Heart left ventricle (tissue), 16 donors: ENCODE measurements around the gene HCRTR2. TPM values are rescaled to one million over a fixed set of nuclear protein-coding genes. Genes with fewer than 3 reads are reported as not detected.

ENCODE experiments used
- ATAC-seq, 4 donors: fragments of 200-7000 bp; cut with Tn5 transposase; one replicate each; pipeline ENCODE4 v1.9.1; 2020 to 2022; ENCODE audit warnings: moderate library complexity in 4 of 4, mild to moderate bottlenecking in 3 of 4, moderate number of reproducible peaks in 1 of 4
- DNase-seq, 5 donors: peaks; one replicate each; pipeline ENCODE4 v3.0.0-alpha.2; 2020
- H3K27ac ChIP-seq, 12 donors: fragments of 200-600 bp; sonication (generic) in 4 of 12; one replicate each; pipeline versions ENCODE4 v1.5.0 to v1.8.0; 2016 to 2022; ENCODE audit warnings: mild to moderate bottlenecking in 2 of 12
- H3K27me3 ChIP-seq, 9 donors: fragments of 200-600 bp; sonication (generic) in 2 of 9; one replicate each; pipeline versions ENCODE4 v1.5.1 to v1.8.0; 2016 to 2022; ENCODE audit warnings: mild to moderate bottlenecking in 3 of 9
- H3K36me3 ChIP-seq, 9 donors: fragments of 200-600 bp; sonication (generic) in 2 of 9; one replicate each; pipeline versions ENCODE4 v1.5.0 to v1.8.0; 2018 to 2022; ENCODE audit warnings: mild to moderate bottlenecking in 2 of 9
- H3K4me1 ChIP-seq, 12 donors: fragments of 200-600 bp; sonication (generic) in 4 of 12; one replicate each; pipeline versions ENCODE4 v1.5.0 to v1.8.0; 2016 to 2022; ENCODE audit warnings: mild to moderate bottlenecking in 3 of 12
- H3K4me3 ChIP-seq, 12 donors: fragments of 200-600 bp; sonication (generic) in 4 of 12; one replicate each; pipeline versions ENCODE4 v1.5.0 to v1.8.0; 2017 to 2022; ENCODE audit warnings: mild to moderate bottlenecking in 9 of 12, moderate library complexity in 4 of 12
- H3K9me3 ChIP-seq, 12 donors: fragments of 200-600 bp; sonication (generic) in 4 of 12; one replicate each; pipeline versions ENCODE4 v1.5.0 to v1.8.0; 2016 to 2022; ENCODE audit warnings: mild to moderate bottlenecking in 1 of 12
- POLR2A ChIP-seq, 2 donors: fragments of 450-650 bp; IDR thresholded peaks; one replicate each; pipeline ENCODE4 v1.6.1; 2017; ENCODE audit warnings: antibody characterized with exemption in 2 of 2, mild to moderate bottlenecking in 2 of 2, moderate library complexity in 2 of 2
- WGBS, 4 donors: extraction: QIAGEN DNeasy Blood & Tissue Kit in 2 of 4; methylation state at CpG; one replicate each; pipeline versions ENCODE4 v1.1.5 to v1.1.7; 2013 to 2018; 5-methylcytosine and 5-hydroxymethylcytosine counted together
- intact Hi-C, 10 donors: fragments of 100-400 bp; cut with DNase I; formaldehyde crosslinking; loops; one replicate each; pipeline versions ENCODE4 v1.11.1 to v1.14.2; 2022
- polyA plus RNA-seq, 2 donors: library from polyadenylated mRNA; stranded (reverse); fragments of 200-250 nt; gene quantifications; one replicate each; pipeline ENCODE4 v1.2.3, GENCODE V29; 2013
- total RNA-seq, 9 donors: library from RNA; depleted of rRNA in 2 of 9; stranded (reverse); fragments of >200 nt in 2 of 9; fragmentation: NEBNext Ultra II Directional in 3 of 9; extraction: Animal tissue kit (Norgen Biotek cat#: 25700) in 3 of 9; gene quantifications; one replicate each; pipeline versions ENCODE4 v1.1.0 to v1.2.4, GENCODE V29; 2016 to 2023
- TF ChIP-seq, protein P1 (sequence below), 12 donors: fragments of 200-600 bp; sonication (generic) in 4 of 12; IDR thresholded peaks; one replicate each; pipeline versions ENCODE4 v1.5.0 to v1.8.0; 2018 to 2022; ENCODE audit warnings: antibody characterized with exemption in 12 of 12, mild to moderate bottlenecking in 5 of 12
- donor health status: ischemic (EF 13 %, LVEDD 7.1; RV severe dilation, severe dysfunction).
- donor health status: healthy with polysubstance abuse.
- donor health status: DM: no; HTN: yes; CAD: no.
- donor health status: DM: no; HTN: no; CAD: no.
- donor health status: ischemic (EF 25% LVEDD 6.9; RV normal size, moderate dysfunction).
- donor health status: ischemic (EF 25% LVEDD 5.7; RV mildly dilated, moderate dysfunction).
- donor health status: healthy.
- donor health status: DM: yes; HTN: yes; CAD: no.
- donor health status: ischemic (EF 35%, LVEDD 5.7; RV mildly dilated, moderate dysfunction).
- donor health status: nonischemic (EF 11% LVEDD 7.7; RV severe dilation, severe dysfunction).
- donor health status: DM: yes; HTN: yes; CAD: no.
- donor health status: PGD.
- donor health status: ischemic (EF 29% LVEDD 5.4; RV normal size, mild dysfunction).
- donor health status: nonischemic (EF 23%, LVEDD 6.1; RV moderate dilation, normal function).

Gene HCRTR2
- total and polyA plus RNA-seq, 11 donors = 0.08 TPM; not detected in 10

DNA sequence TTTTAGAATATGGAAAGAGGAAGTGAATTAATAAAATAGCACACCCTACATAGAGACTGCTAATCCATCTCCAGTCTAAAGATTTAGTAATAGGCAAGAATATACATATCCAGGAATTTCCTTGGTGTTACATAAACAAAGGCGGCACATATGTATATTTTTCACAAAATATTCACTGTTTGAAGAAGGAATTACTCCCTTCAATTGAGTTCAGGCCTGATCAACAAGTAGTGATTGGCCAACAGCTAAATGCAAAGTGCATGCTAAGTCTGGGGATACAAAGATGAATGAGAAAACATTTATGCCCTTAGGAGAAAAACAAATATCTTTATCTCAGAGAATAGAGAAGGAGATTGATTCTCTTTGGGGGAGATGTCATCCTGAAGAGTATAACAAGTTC, 6.5 kb upstream of the HCRTR2 start:
- no peak overlapping the region for H3K4me3 ChIP-seq
- intact Hi-C loops = no loop called here
- H3K36me3 ChIP-seq = no peaks in the 10 kb centered on the region
- TF ChIP-seq, protein P1, sequence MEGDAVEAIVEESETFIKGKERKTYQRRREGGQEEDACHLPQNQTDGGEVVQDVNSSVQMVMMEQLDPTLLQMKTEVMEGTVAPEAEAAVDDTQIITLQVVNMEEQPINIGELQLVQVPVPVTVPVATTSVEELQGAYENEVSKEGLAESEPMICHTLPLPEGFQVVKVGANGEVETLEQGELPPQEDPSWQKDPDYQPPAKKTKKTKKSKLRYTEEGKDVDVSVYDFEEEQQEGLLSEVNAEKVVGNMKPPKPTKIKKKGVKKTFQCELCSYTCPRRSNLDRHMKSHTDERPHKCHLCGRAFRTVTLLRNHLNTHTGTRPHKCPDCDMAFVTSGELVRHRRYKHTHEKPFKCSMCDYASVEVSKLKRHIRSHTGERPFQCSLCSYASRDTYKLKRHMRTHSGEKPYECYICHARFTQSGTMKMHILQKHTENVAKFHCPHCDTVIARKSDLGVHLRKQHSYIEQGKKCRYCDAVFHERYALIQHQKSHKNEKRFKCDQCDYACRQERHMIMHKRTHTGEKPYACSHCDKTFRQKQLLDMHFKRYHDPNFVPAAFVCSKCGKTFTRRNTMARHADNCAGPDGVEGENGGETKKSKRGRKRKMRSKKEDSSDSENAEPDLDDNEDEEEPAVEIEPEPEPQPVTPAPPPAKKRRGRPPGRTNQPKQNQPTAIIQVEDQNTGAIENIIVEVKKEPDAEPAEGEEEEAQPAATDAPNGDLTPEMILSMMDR (IDR thresholded peaks at IDR 0.05) = no peak
- no peak for TF ChIP-seq POLR2A (IDR thresholded peaks at IDR 0.05)
- WGBS, 4 donors = 49 to 76% (median 66%) methylated on average over 1 of the region's 1 CpG
- ATAC-seq (no peak), DNase-seq (no peak)
- H3K27me3 ChIP-seq = no peaks in the 10 kb centered on the region
- H3K27ac ChIP-seq = no peak overlapping the region
- H3K4me1 ChIP-seq = no peaks in the 10 kb centered on the region
- H3K9me3 ChIP-seq = peaks cover 0 to 7% (median 0%) of the 10 kb centered on the region in 12 donors

DNA sequence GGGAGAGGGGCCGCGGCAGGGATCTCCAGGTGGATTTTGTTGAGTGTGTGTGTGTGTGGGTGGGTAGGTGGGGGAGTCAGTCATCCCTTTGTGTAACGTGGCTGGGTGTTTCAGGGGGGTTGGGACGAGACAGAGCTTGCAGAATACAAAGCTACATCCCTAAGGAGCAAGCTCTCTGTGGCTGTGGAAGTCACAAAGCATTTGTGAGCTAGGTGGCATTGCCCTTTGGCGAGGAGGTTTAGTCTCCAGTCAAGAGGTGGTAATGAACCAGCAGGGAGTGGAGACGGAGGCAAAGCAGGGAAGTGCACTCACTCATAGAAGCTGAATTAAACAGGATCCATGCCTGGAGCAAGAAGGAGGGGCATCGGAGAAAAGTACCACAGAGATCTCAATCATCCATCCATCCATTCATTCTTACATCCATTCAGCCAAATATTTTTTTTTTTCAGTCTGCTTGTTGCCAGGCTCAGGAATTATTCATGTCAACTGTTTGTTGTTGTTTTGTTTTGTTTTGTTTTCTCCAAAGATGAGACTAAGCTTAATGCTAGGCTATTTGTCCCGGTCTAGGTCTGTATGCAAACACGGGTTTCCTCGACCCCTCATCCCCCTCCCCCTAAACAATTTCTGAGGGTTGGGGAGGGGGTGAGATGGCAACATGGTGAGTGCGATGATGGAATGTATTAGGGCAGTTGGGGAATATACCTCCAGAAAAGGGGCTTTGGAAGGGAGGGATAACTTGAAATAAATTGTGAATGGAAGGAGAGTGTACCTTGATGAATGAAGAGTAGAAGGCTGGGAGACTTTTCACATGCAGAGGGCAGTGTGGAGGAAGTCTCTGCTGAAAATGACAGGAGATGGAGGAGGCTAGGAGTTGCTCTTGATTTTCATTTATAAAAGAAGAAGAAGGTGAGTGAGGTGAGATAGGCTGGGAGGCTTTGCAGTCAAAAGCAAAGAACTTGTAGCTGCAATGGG, 1.0 kb downstream of the HCRTR2 start:
- no peak overlapping the region for H3K27ac ChIP-seq
- WGBS, 4 donors = 16 to 20% (median 18%) methylated on average over 11 of the region's 11 CpGs
- DNase-seq = no peak
- no peaks in the 10 kb centered on the region for H3K9me3 ChIP-seq
- TF ChIP-seq POLR2A (IDR thresholded peaks at IDR 0.05) = no peak
- TF ChIP-seq, protein P1 (IDR thresholded peaks at IDR 0.05) = no peak
- intact Hi-C loops = no loop called here
- H3K4me3 ChIP-seq = peak overlapping the region in 1 of 12 donors; percentile 11
- peaks cover 0 to 9% (median 0%) of the 10 kb centered on the region in 12 donors for H3K4me1 ChIP-seq
- peaks cover 0 to 50% (median 14%) of the 10 kb centered on the region in 9 donors for H3K27me3 ChIP-seq
- ATAC-seq = no peak
- H3K36me3 ChIP-seq = no peaks in the 10 kb centered on the region

DNA sequence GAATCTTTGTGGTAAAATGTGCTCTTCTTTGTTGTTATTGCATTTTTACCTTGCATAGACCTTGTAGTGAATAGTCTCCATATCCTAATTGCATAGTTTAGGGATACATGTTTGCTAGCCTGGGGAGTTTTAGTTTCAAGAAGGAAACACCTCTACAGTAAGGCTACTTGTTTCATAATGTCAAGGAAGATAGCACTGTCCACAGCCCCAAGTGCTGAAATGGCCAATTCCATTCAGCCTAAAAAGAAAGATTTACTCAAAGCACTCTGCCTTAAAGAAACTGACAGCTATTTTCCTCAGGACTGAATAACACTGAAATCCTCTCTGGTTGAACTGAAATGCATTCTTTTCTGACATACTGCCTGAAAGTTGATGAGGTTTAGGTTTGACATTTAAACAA, 2.6 kb downstream of the HCRTR2 start:
- TF ChIP-seq, protein P1 (IDR thresholded peaks at IDR 0.05) = no peak
- TF ChIP-seq POLR2A (IDR thresholded peaks at IDR 0.05) = no peak
- peaks cover 0 to 9% (median 0%) of the 10 kb centered on the region in 12 donors for H3K4me1 ChIP-seq
- DNase-seq = no peak
- peaks cover 0 to 50% (median 14%) of the 10 kb centered on the region in 9 donors for H3K27me3 ChIP-seq
- H3K4me3 ChIP-seq = no peak overlapping the region
- H3K27ac ChIP-seq = no peak overlapping the region
- no peaks in the 10 kb centered on the region for H3K9me3 ChIP-seq
- ATAC-seq = no peak
- no peaks in the 10 kb centered on the region for H3K36me3 ChIP-seq
- intact Hi-C loops = no loop called here

DNA sequence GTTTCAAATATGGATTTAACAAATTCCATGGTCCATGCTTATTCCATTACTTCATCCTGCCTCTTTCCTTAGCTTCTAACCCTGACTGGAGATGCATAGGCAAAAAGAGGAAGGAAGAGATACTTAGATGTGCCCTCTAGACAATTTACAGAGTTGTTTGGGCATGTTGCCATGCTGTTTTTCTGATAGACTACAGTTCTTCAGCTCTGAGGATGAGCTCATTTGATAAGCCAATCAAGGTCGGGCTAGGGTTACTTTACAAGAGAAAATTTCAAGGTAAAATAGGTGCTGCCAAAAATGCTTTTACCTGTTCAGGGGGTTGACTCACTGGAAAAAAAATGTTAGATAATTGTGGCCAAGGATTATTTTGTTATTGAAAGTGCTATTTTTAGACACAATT, 5.9 kb downstream of the HCRTR2 start:
- intact Hi-C loops = no loop called here
- no peak for ATAC-seq
- no peak for DNase-seq
- Histone ChIP-seq H3K27ac (no peak overlapping the region), H3K36me3 (no peaks in the 10 kb centered on the region), H3K9me3 (no peaks in the 10 kb centered on the region), H3K4me3 (no peak overlapping the region), H3K27me3 (peaks cover 0 to 27% (median 7%) of the 10 kb centered on the region in 9 donors), H3K4me1 (no peaks in the 10 kb centered on the region)
- no peak for TF ChIP-seq POLR2A (IDR thresholded peaks at IDR 0.05)
- TF ChIP-seq, protein P1 (IDR thresholded peaks at IDR 0.05) = no peak
- WGBS, 4 donors = 70 to 74% (median 73%) methylated on average over 1 of the region's 1 CpG
